GM12878 (cell line): ENCODE data around the gene IFT122. TPM values are rescaled to one million over a fixed set of nuclear protein-coding genes. Genes with fewer than 3 reads are reported as not detected.

Source experiments
- ATAC-seq: fragments of 200-7000 bp; cut with Tn5 transposase; 3 replicates; pipeline ENCODE4 v1.9.1; 2020; ENCODE audit warnings: mild to moderate bottlenecking, moderate library complexity
- BruUV-seq: library from RNA; stranded (reverse); fragments of 400-500 nt; replicated peaks from 2 replicates; lab custom pipeline; 2021; lab: Mats Ljungman, UMichigan
- CTCF ChIA-PET: fragments of 300-600 bp; sonication (Branson Sonifier 250); formaldehyde crosslinking; extraction: SDS; loops from one replicate; lab custom pipeline; 2021; ENCODE audit warnings: inconsistent platforms; lab: Yijun Ruan, JAX
- POLR2A ChIA-PET: fragments of 350-600 bp; formaldehyde crosslinking; extraction: SDS; loops from one replicate; lab custom pipeline; 2021; ENCODE audit warnings: inconsistent platforms; lab: Charles Lee
- RAD21 ChIA-PET: fragments of 300-600 bp; sonication (Branson Sonifier 250); formaldehyde crosslinking; loops from one replicate; lab custom pipeline; 2023; ENCODE audit warnings: antibody characterized with exemption; ENCODE audit not compliant: unreplicated experiment; lab: Charles Lee
- SMC1A ChIA-PET: fragments of 300-600 bp; sonication (Branson Sonifier 250); formaldehyde crosslinking; loops from one replicate; lab custom pipeline; 2023; ENCODE audit not compliant: unreplicated experiment, uncharacterized antibody; lab: Charles Lee
- DNase-seq: peaks from one replicate; pipeline ENCODE4 v3.0.0-alpha.2; 2011; ENCODE audit warnings: low read depth, low spot score
- FAIRE-seq: peaks from 3 replicates; lab custom pipeline; 2011; peaks lifted over from hg19 to GRCh38; lab: Jason Lieb, UNC
- H2AFZ ChIP-seq: 2 replicates; pipeline ENCODE4 v1.6.0; 2011; ENCODE audit warnings: low read depth, low read length, control low read depth; ENCODE audit not compliant: control insufficient read depth
- H3K27ac ChIP-seq: 2 replicates; pipeline ENCODE4 v1.5.1; 2011; ENCODE audit warnings: control low read depth; ENCODE audit not compliant: control insufficient read depth, insufficient read depth
- H3K27me3 ChIP-seq, 2 experiments: replicated peaks in 1 of 2; 2 replicates each; pipeline versions ENCODE4 v1.6.0 to v1.6.1; 2011; ENCODE audit warnings: low read length in 1 of 2; ENCODE audit not compliant: control insufficient read depth in 2 of 2, insufficient read depth in 2 of 2
- H3K36me3 ChIP-seq, 2 experiments: 2 replicates each; pipeline ENCODE4 v1.5.1; 2011; ENCODE audit warnings: low read length in 1 of 2; ENCODE audit not compliant: control insufficient read depth in 2 of 2, insufficient read depth in 2 of 2
- H3K4me1 ChIP-seq: 2 replicates; pipeline ENCODE4 v1.6.1; 2011; ENCODE audit warnings: mild to moderate bottlenecking, low read length, moderate library complexity, mixed read lengths; ENCODE audit not compliant: control insufficient read depth, insufficient read depth
- H3K4me2 ChIP-seq: 2 replicates; pipeline ENCODE4 v1.6.0; 2011; ENCODE audit warnings: control low read depth; ENCODE audit not compliant: control insufficient read depth, insufficient read depth
- H3K4me3 ChIP-seq: fragments of 200-600 bp; sonication (generic); 2 replicates; pipeline ENCODE4 v1.5.1; 2016
- H3K79me2 ChIP-seq: 2 replicates; pipeline ENCODE4 v1.6.0; 2011; ENCODE audit warnings: low read length; ENCODE audit not compliant: control insufficient read depth, insufficient read depth
- H3K9ac ChIP-seq: 2 replicates; pipeline ENCODE4 v1.8.0; 2011; ENCODE audit warnings: low read length, control low read depth, mixed read lengths; ENCODE audit not compliant: control insufficient read depth, insufficient read depth
- H3K9me3 ChIP-seq: replicated peaks from 3 replicates; pipeline ENCODE4 v1.5.1; 2011; ENCODE audit warnings: mild to moderate bottlenecking, low read length; ENCODE audit not compliant: control insufficient read depth, insufficient read depth
- H4K20me1 ChIP-seq: 2 replicates; pipeline ENCODE4 v1.6.0; 2011; ENCODE audit not compliant: control insufficient read depth, insufficient read depth
- ASH2L ChIP-seq: fragments of 300-600, 200-600 bp; sonication (generic); IDR thresholded peaks from 2 replicates; pipeline ENCODE4 v1.6.1; 2017; ENCODE audit warnings: low read depth, mild to moderate bottlenecking, borderline replicate concordance
- ATF7 ChIP-seq: fragments of 450-650 bp; IDR thresholded peaks from 2 replicates; pipeline ENCODE4 v1.6.1; 2016; ENCODE audit warnings: low read depth, mild to moderate bottlenecking
- BACH1 ChIP-seq: fragments of 450-650 bp; IDR thresholded peaks from 2 replicates; pipeline ENCODE4 v1.6.1; 2017; ENCODE audit warnings: mild to moderate bottlenecking, borderline replicate concordance
- BHLHE40 ChIP-seq, 2 experiments: fragments of 450-650 bp in 1 of 2; IDR thresholded peaks; 2 replicates each; pipeline ENCODE4 v1.6.1; 2011 to 2017; ENCODE audit warnings: low read depth in 2 of 2, borderline replicate concordance in 1 of 2, improper control_type of control experiment in 1 of 2, low read length in 1 of 2, mild to moderate bottlenecking in 1 of 2
- IKZF1 ChIP-seq: fragments of 450-650 bp; conservative IDR thresholded peaks from 2 replicates; pipeline ENCODE4 v1.6.1; 2017; ENCODE audit warnings: antibody characterized with exemption, mild to moderate bottlenecking
- POU2F2 ChIP-seq: IDR thresholded peaks from 3 replicates; pipeline ENCODE4 v1.6.1; 2011; ENCODE audit warnings: low read depth, mild to moderate bottlenecking, low read length, borderline replicate concordance
- STAT1 ChIP-seq: fragments of 450-650 bp; conservative IDR thresholded peaks from 2 replicates; pipeline ENCODE4 v1.6.1; 2014; ENCODE audit warnings: antibody characterized with exemption, mild to moderate bottlenecking
- SUPT20H ChIP-seq: IDR thresholded peaks from 2 replicates; pipeline ENCODE4 v1.6.1; 2011; ENCODE audit warnings: low read depth, mild to moderate bottlenecking, low read length, moderate library complexity, borderline replicate concordance; ENCODE audit not compliant: control insufficient read depth
- YY1 ChIP-seq: IDR thresholded peaks from 2 replicates; pipeline ENCODE4 v1.6.1; 2011; ENCODE audit warnings: low read depth, mild to moderate bottlenecking, low read length
- WGBS: methylation state at CpG from one replicate; pipeline ENCODE4 v1.1.6; 2016; ENCODE audit warnings: low lambda C conversion rate; ENCODE audit not compliant: insufficient replicate concordance, insufficient coverage; ENCODE audit errors: missing lambda C conversion rate; 5-methylcytosine and 5-hydroxymethylcytosine counted together
- in situ Hi-C: fragments of 300-500 bp; cut with MboI; formaldehyde crosslinking; loops from 9 replicates; pipeline ENCODE4 v1.14.3; 2018; ENCODE audit warnings: mixed read lengths
- intact Hi-C: fragments of 100-400 bp; cut with micrococcal nuclease; formaldehyde crosslinking; loops from one replicate; pipeline ENCODE4 v1.14.2; 2022; ENCODE audit not compliant: unreplicated experiment
- polyA plus RNA-seq, 11 experiments: library from polyadenylated mRNA; depleted of rRNA in 4 of 11; unstranded in 6 of 11; stranded (reverse) in 5 of 11; fragments of >200 nt; fragmentation: Nextera tagmentation in 4 of 11; fragmentation: Illumina TruSeq in 1 of 11; extraction: Ambion mirVana in 4 of 11; extraction: Trizol in 1 of 11; gene quantifications; 1 replicate in 1 of 11; 2 replicates in 10 of 11; pipeline versions ENCODE4 v1.2.1 to v1.2.3, GENCODE V29; 2011 to 2016; ENCODE audit warnings: inconsistent platforms in 2 of 11, missing spikeins in 2 of 11, low read depth in 1 of 11
- total RNA-seq, 4 experiments: library from RNA; depleted of rRNA in 3 of 4; stranded (reverse); fragments of >200 nt in 3 of 4; fragmentation: Illumina TruSeq in 1 of 4; extraction: Trizol in 1 of 4; gene quantifications; 2 replicates each; pipeline versions ENCODE4 v1.2.1 to v1.2.3, GENCODE V29; 2013 to 2021
- TF ChIP-seq, protein P1 (sequence below): IDR thresholded peaks from 2 replicates; pipeline ENCODE4 v1.6.1; 2012; ENCODE audit warnings: low read depth, low read length, improper control_type of control experiment
- TF ChIP-seq, protein P2 (sequence below): fragments of 450-650 bp; formaldehyde crosslinking; IDR thresholded peaks from 2 replicates; pipeline ENCODE4 v1.4.0; 2022; ENCODE audit warnings: mild to moderate bottlenecking, moderate library complexity

Gene IFT122
- total and polyA plus RNA-seq, 10 of the 15 experiments (the other 5 are each of a cell fraction or from before 2014, with no cell fraction given) = 1.8 to 19.2 (median 8.4) TPM

DNA sequence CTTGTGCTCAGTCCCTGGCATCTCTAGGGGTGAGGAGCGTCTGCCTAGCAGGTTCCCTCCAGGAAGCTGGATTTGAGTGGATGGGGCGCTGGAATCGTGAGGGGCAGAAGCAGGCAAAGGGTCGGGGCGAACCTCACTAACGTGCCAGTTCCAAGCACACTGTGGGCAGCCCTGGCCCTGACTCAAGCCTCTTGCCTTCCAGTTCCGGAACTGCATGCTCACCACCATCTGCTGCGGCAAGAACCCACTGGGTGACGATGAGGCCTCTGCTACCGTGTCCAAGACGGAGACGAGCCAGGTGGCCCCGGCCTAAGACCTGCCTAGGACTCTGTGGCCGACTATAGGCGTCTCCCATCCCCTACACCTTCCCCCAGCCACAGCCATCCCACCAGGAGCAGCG is 93.4 kb downstream of the IFT122 start:
- Histone ChIP-seq H3K9me3 (no peaks in the 10 kb centered on the region), H4K20me1 (no peaks in the 10 kb centered on the region), H3K27me3 (no peaks in the 10 kb centered on the region; a peak in 1 of 4 replicates), H3K4me1 (no peaks in the 10 kb centered on the region), H3K4me3 (no peak overlapping the region), H2AFZ (no peak overlapping the region), H3K9ac (no peak overlapping the region), H3K36me3 (no peaks in the 10 kb centered on the region), H3K4me2 (no peak overlapping the region), H3K79me2 (no peaks in the 10 kb centered on the region), H3K27ac (no peak overlapping the region)
- ChIA-PET SMC1A (no interaction called here), RAD21 (interaction anchor here (0.9 kb wide), 1 partner anchor 43 kb away, joined by 3 read pairs; no protein-coding TSS in a partner anchor), POLR2A (no interaction called here), CTCF (interaction anchor here (0.9 kb wide), 1 partner anchor 94 kb away, joined by 3 read pairs; no protein-coding TSS in a partner anchor)
- DNase-seq (no peak), ATAC-seq (no peak), FAIRE-seq (no peak)
- intact Hi-C loops = no loop called here
- no TSS peak for BruUV-seq
- 49% methylated on average over 16 of the region's 16 CpGs for WGBS
- in situ Hi-C loops = no loop called here
- TF ChIP-seq POU2F2 (no peak), ASH2L (no peak), STAT1 (no peak), BACH1 (no peak)
- TF ChIP-seq, protein P1, sequence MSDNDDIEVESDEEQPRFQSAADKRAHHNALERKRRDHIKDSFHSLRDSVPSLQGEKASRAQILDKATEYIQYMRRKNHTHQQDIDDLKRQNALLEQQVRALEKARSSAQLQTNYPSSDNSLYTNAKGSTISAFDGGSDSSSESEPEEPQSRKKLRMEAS = no peak

DNA sequence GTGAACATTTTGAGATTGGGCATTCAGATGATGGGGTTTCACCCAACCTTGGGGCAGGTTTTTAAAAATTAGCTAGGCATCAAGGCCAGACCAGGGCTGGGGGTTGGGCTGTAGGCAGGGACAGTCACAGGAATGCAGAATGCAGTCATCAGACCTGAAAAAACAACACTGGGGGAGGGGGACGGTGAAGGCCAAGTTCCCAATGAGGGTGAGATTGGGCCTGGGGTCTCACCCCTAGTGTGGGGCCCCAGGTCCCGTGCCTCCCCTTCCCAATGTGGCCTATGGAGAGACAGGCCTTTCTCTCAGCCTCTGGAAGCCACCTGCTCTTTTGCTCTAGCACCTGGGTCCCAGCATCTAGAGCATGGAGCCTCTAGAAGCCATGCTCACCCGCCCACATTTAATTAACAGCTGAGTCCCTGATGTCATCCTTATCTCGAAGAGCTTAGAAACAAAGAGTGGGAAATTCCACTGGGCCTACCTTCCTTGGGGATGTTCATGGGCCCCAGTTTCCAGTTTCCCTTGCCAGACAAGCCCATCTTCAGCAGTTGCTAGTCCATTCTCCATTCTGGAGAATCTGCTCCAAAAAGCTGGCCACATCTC is 94.5 kb downstream of the IFT122 start:
- no peak for DNase-seq
- no peaks in the 10 kb centered on the region for H4K20me1 ChIP-seq
- no peaks in the 10 kb centered on the region for H3K9me3 ChIP-seq
- H3K4me1 ChIP-seq = no peaks in the 10 kb centered on the region
- no TSS peak for BruUV-seq
- no peak overlapping the region for H3K4me3 ChIP-seq
- RAD21 ChIA-PET = interaction anchor here (0.6 to 2.1 kb wide), 3 partner anchors 9 to 137 kb away, joined by 3 to 7 read pairs (median 3); no protein-coding TSS in a partner anchor
- SMC1A ChIA-PET = interaction anchor here (1.8 kb wide), 1 partner anchor 9 kb away, joined by 11 read pairs; no protein-coding TSS in a partner anchor
- no peak overlapping the region for H2AFZ ChIP-seq
- no peaks in the 10 kb centered on the region for H3K79me2 ChIP-seq
- no peaks in the 10 kb centered on the region for H3K36me3 ChIP-seq
- intact Hi-C loops = no loop called here
- FAIRE-seq = no peak
- 14% methylated on average over 4 of the region's 4 CpGs for WGBS
- TF ChIP-seq BHLHE40 (IDR thresholded peaks at IDR 0.05; ENCODE audit: borderline replicate concordance in 1 of 2, low read depth in 2 of 2, low read length in 1 of 2) = 0 out of 4 replicates have a peak, but pooled peaks of 1 of the 2 experiments have one; percentile 13
- TF ChIP-seq, protein P2, sequence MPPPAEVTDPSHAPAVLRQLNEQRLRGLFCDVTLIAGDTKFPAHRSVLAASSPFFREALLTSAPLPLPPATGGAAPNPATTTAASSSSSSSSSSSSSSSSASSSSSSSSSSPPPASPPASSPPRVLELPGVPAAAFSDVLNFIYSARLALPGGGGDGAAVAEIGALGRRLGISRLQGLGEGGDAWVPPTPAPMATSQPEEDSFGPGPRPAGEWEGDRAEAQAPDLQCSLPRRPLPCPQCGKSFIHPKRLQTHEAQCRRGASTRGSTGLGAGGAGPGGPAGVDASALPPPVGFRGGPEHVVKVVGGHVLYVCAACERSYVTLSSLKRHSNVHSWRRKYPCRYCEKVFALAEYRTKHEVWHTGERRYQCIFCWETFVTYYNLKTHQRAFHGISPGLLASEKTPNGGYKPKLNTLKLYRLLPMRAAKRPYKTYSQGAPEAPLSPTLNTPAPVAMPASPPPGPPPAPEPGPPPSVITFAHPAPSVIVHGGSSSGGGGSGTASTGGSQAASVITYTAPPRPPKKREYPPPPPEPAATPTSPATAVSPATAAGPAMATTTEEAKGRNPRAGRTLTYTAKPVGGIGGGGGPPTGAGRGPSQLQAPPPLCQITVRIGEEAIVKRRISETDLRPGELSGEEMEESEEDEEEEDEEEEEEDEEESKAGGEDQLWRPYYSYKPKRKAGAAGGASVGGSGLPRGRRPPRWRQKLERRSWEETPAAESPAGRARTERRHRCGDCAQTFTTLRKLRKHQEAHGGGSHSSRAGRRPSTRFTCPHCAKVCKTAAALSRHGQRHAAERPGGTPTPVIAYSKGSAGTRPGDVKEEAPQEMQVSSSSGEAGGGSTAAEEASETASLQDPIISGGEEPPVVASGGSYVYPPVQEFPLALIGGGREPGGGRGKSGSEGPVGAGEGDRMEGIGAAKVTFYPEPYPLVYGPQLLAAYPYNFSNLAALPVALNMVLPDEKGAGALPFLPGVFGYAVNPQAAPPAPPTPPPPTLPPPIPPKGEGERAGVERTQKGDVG = no peak
- peak; percentile 48 for TF ChIP-seq IKZF1
- TF ChIP-seq YY1 = no peak
- TF ChIP-seq ATF7 = peak; percentile 33; the same call in 1 of the 2 replicates
- no peak for TF ChIP-seq SUPT20H
- TF ChIP-seq, all 136 proteins: peak for 3
- in situ Hi-C loops = no loop called here
- no peak for ATAC-seq
- Histone ChIP-seq H3K4me2 (no peak overlapping the region), H3K9ac (no peak overlapping the region), H3K27ac (no peak overlapping the region), H3K27me3 (no peaks in the 10 kb centered on the region; a peak in 1 of 4 replicates)
- CTCF ChIA-PET = interaction anchor here (1.1 to 1.2 kb wide), 3 partner anchors 8 to 295 kb away, joined by 4 to 6 read pairs (median 5); no protein-coding TSS in a partner anchor
- POLR2A ChIA-PET = interaction anchor here (0.6 to 1.5 kb wide), 3 partner anchors 13 to 141 kb away, joined by 3 to 5 read pairs (median 3); no protein-coding TSS in a partner anchor
